SW480 (cell line): Measurements from ENCODE around the gene ASPHD2.
A peak's percentile ranks its signal among the peaks of the same experiment; 100 is the strongest.
"Not testable (repeated sequence)": the region's sequence is repeated elsewhere in the genome, so short reads cannot be mapped to it uniquely, and the experiment has no call there.

ENCODE experiments used
- DNase-seq: peaks from one replicate; pipeline ENCODE4 v3.0.0-alpha.2; 2016; ENCODE audit warnings: low spot score

Gene ASPHD2

GRCh38 chr22:26416670-26417276 lies 12.3 kb upstream of the ASPHD2 start:
- peak; percentile 78 for DNase-seq

DNA sequence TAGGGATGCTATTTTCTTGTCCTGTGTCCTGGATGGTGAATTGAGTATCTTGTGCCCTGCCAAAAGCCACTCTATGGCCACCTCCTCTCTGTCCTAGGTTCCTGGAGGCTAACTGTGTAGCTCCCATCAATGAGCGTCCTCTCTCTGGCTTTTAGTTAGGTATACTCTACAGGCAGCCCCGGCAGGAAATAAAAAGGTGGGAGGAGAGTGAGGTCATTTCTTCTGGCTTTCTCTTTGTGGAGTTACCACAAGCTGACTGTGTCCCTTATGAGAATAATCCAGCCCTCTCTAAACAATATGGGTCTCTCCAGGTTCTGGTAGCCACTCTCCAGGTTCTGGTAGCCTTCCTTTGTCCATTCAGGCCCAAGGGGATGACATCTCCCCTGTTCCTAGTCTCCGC lies 11.7 kb upstream of the ASPHD2 start:
- peak; percentile 23 for DNase-seq

DNA sequence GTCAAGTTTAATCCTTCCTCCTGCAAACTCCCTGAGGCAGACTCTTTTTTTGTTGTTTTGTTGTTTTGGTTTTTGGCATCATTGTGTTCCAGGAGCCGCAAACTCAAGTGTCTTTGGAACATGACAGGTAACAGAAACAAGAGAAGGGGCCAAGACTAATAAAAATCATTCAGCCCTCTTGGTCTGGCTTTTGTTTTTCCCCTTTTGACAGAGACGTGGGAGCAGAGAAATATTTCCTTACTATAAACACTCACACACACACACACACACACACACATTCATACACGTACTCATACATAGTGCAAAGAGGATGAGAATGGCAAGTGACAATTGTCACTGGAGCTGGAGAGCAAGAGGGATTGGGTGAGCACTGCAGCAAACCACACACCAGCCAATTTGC lies 10.4 kb upstream of the ASPHD2 start:
- DNase-seq: no peak

GRCh38 chr22:26426924-26427323 lies 2.1 kb upstream of the ASPHD2 start:
- DNase-seq: no peak

GRCh38 chr22:26429458-26430286 lies 612 bp downstream of the ASPHD2 start:
- no peak for DNase-seq

GRCh38 chr22:26430600-26430999 lies 1.5 kb downstream of the ASPHD2 start:
- DNase-seq: no peak

- DNase-seq: no peak
Measured at GRCh38 chr22:26431261-26431995, 2.4 kb downstream of the ASPHD2 start.

DNA sequence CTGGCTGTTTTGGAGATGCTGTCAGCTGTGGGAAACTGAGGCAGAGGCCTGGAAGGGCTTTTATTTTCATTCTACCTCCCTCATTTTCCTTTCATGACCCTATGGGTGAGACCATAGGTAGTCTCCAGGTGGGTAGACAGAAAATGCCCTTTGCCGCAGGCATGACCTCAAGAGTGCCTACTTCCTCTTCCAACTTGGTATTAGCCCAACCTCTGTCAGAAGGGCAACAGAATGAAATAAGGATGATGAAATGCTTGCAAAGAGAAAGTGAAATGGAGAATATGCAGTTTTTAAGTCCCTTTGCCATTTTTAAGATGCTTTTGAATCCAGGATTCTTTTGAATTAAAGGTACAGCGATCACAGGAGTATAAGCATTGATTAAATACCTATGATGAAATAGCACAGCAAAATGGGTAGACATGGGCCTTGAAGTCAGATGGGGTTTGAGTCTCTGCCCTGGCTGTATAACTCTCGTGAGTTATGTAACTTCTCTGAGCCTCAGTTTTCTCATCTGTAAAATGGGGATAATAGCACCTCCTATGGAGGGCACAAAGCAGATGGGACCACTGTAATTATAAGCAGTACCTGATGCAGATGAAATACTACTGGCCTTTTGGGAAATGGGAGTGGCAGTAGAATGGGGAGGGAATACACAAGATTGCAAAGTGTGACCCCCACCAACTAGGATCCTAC lies 3.7 kb downstream of the ASPHD2 start:
- no peak for DNase-seq

- DNase-seq: no peak
Measured at GRCh38 chr22:26433805-26434204, 4.7 kb downstream of the ASPHD2 start.

- DNase-seq: no peak
Measured at GRCh38 chr22:26435327-26436093, 6.5 kb downstream of the ASPHD2 start.

- no peak for DNase-seq
Measured at GRCh38 chr22:26436903-26437515, 7.9 kb downstream of the ASPHD2 start.

DNA sequence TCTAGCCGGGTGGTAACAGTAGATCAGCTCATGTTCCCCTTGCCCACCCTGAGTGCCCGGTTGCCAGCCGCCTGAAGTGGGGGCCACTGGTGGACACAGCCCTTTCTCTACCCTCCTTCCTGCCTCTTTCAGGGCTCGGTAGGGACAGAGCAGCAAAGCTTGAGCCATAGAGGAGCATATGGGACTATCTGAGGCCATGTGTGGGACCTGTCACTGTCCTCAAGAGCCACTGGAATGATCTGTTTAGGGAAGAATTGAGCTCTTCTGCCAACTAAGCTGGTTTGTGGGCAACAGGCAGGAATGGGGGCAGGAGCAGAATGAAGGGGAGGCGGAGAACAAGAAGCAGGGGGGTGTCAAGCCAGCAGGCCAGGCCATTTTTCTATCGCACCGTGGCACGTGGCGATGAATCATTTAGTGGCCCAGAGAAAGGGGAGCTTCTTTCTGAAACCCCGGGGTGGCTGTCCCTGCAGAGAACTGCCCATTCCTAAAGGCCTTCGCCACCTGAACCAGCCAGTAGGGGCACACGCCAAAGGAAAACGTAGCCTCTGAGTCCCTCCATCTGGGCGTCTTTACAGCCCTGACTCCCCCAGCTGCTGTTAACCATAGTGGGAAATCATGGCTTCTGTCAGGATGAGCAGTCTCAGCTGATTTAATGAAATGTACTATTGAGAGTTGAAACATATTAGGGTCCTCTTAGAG lies 8.8 kb downstream of the ASPHD2 start:
- DNase-seq: no peak

- not testable (repeated sequence) for DNase-seq
Measured at GRCh38 chr22:26438776-26439175, 9.7 kb downstream of the ASPHD2 start.

GRCh38 chr22:26439559-26439958 lies 10.5 kb downstream of the ASPHD2 start:
- DNase-seq: no peak

DNA sequence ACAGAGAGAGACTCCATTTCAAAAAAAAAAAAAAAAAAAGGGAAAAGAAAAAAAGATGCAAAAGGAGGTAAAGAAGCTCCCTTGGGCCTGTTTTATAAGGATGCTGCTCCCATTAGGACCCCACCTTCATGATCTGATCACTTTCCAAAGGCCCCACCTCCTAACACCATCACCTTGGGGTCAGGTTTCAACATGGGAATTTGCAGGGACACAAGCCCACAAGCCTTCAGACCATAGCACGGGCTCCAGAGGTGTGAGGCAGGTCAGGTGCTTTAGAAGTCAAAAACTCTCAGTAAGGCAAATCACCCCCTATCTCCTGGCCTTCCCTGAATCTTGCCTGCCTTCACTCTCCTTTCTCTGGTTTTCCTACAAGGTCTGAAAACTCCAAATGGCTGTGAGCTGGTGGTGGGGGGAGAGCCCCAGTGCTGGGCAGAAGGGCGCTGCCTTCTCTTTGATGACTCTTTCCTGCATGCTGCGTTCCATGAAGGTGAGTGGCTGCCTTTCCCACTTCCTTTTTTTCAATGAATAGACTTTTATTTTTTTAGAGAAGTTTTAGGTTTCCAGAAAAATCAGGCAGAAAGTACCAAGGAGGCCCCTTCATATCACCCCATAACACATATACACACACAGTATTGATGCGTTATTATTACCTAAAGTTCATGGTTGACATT lies 13.2 kb downstream of the ASPHD2 start:
- no peak for DNase-seq

DNA sequence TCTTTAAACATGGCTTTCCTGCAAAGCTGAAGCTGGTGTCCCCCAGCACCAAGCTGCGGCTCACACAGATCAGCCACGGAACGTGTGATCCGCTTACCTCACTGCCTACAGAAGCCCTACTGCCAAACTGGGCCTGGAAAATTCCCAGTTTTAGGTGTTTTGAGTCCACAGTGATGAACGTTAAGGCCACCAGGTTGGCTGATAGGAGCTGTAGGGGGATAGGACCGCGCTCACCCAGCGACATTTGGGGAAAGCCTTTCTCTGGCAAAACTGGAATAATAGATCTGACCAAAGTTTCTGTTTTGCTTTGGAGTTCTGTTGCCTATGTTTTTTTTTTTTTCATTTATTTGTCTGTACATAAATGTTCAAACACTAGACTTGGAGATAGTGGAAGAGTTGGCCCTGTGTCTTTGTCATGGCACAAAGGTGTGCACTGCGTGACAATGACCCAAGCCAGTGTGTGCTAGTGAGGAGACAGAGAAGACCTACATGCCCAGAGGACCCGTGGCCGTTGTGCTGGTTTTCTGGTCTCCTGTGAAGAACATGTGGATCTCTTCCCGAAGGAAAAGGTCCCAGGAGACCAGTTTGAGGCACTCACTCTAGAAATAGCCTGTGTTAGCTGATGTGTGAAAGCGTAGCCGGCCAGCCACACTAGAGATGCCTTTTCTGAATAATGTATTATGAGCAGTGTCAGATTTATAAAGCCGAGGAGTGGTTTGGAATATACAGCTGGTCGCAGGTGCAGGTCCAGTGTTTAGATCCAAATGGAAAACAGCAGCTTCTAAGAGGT lies 15.0 kb downstream of the ASPHD2 start:
- no peak for DNase-seq

- no peak for DNase-seq
Measured at GRCh38 chr22:26444777-26445176, 15.7 kb downstream of the ASPHD2 start.

GRCh38 chr22:26445577-26446275 lies 16.7 kb downstream of the ASPHD2 start:
- no peak for DNase-seq
